Panc1 (cell line): ENCODE data around the gene FER1L5.

Source experiments
- POLR2AphosphoS5 ChIP-seq: IDR thresholded peaks from 2 replicates; pipeline ENCODE4 v1.6.1; 2012; ENCODE audit warnings: mild to moderate bottlenecking, low read depth, low read length, moderate library complexity
- TF ChIP-seq, protein P1 (sequence below), 2 experiments: IDR thresholded peaks; 2 replicates each; pipeline ENCODE4 v1.6.1; 2011 to 2012; ENCODE audit warnings: low read depth in 2 of 2, control low read depth in 1 of 2, low read length in 1 of 2, mild to moderate bottlenecking in 1 of 2, moderate library complexity in 1 of 2; ENCODE audit not compliant: insufficient read depth in 1 of 2
- TF ChIP-seq, protein P2 (sequence below): fragments of 450-650 bp; IDR thresholded peaks from 2 replicates; pipeline ENCODE4 v1.5.1; 2017; ENCODE audit warnings: mild to moderate bottlenecking

- TF ChIP-seq, protein P1, sequence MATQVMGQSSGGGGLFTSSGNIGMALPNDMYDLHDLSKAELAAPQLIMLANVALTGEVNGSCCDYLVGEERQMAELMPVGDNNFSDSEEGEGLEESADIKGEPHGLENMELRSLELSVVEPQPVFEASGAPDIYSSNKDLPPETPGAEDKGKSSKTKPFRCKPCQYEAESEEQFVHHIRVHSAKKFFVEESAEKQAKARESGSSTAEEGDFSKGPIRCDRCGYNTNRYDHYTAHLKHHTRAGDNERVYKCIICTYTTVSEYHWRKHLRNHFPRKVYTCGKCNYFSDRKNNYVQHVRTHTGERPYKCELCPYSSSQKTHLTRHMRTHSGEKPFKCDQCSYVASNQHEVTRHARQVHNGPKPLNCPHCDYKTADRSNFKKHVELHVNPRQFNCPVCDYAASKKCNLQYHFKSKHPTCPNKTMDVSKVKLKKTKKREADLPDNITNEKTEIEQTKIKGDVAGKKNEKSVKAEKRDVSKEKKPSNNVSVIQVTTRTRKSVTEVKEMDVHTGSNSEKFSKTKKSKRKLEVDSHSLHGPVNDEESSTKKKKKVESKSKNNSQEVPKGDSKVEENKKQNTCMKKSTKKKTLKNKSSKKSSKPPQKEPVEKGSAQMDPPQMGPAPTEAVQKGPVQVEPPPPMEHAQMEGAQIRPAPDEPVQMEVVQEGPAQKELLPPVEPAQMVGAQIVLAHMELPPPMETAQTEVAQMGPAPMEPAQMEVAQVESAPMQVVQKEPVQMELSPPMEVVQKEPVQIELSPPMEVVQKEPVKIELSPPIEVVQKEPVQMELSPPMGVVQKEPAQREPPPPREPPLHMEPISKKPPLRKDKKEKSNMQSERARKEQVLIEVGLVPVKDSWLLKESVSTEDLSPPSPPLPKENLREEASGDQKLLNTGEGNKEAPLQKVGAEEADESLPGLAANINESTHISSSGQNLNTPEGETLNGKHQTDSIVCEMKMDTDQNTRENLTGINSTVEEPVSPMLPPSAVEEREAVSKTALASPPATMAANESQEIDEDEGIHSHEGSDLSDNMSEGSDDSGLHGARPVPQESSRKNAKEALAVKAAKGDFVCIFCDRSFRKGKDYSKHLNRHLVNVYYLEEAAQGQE (IDR thresholded peaks at IDR 0.05; ENCODE audit: insufficient read depth in 1 of 2, low read depth in 2 of 2, low read length in 1 of 2) = no peak
- TF ChIP-seq, protein P2, sequence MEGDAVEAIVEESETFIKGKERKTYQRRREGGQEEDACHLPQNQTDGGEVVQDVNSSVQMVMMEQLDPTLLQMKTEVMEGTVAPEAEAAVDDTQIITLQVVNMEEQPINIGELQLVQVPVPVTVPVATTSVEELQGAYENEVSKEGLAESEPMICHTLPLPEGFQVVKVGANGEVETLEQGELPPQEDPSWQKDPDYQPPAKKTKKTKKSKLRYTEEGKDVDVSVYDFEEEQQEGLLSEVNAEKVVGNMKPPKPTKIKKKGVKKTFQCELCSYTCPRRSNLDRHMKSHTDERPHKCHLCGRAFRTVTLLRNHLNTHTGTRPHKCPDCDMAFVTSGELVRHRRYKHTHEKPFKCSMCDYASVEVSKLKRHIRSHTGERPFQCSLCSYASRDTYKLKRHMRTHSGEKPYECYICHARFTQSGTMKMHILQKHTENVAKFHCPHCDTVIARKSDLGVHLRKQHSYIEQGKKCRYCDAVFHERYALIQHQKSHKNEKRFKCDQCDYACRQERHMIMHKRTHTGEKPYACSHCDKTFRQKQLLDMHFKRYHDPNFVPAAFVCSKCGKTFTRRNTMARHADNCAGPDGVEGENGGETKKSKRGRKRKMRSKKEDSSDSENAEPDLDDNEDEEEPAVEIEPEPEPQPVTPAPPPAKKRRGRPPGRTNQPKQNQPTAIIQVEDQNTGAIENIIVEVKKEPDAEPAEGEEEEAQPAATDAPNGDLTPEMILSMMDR = no peak
- TF ChIP-seq POLR2AphosphoS5 = no peak
These were observed 38.1 kb downstream of the FER1L5 start for GRCh38 chr2:96680561-96681141.
